GM19395 (cell line): Measurements from ENCODE around the gene TMEM9B.

ENCODE experiments used
- ATAC-seq: cut with Tn5 transposase; IDR thresholded peaks from one replicate; pipeline ENCODE4 v1.9.1; 2021; ENCODE audit warnings: mild to moderate bottlenecking, moderate library complexity; ENCODE audit not compliant: unreplicated experiment

The TMEM9B gene

GRCh38 chr11:8932564-8933180 is 31.6 kb downstream of the TMEM9B start, which contains the start of gene C11orf16:
C11orf16 (minus strand) TSS chr11:8932947; CDS start chr11:8932308, 639 bp downstream.
- ATAC-seq = no peak

- no peak for ATAC-seq
Measured at GRCh38 chr11:8930456-8931175, 33.6 kb downstream of the TMEM9B start.

- no peak for ATAC-seq
Measured at GRCh38 chr11:8928981-8929615, 35.1 kb downstream of the TMEM9B start.

GRCh38 chr11:8928205-8928604 is 36.0 kb downstream of the TMEM9B start:
- ATAC-seq = no peak

GRCh38 chr11:8927233-8927632 is 37.0 kb downstream of the TMEM9B start:
- no peak for ATAC-seq

- ATAC-seq = no peak
Measured at GRCh38 chr11:8926236-8926635, 38.0 kb downstream of the TMEM9B start.

- ATAC-seq = no peak
Measured at GRCh38 chr11:8925711-8926110, 38.5 kb downstream of the TMEM9B start.

- no peak for ATAC-seq
Measured at GRCh38 chr11:8922691-8923090, 41.6 kb downstream of the TMEM9B start.

- ATAC-seq = no peak
Measured at GRCh38 chr11:8917157-8917825, 47.0 kb downstream of the TMEM9B start.

GRCh38 chr11:8914661-8915018 is 49.6 kb downstream of the TMEM9B start:
- no peak for ATAC-seq

- ATAC-seq = no peak
Measured at GRCh38 chr11:8913961-8914660, 50.1 kb downstream of the TMEM9B start.

- ATAC-seq = peak; percentile 75
Measured at GRCh38 chr11:8911029-8911823, 53.0 kb downstream of the TMEM9B start, which contains the start of gene AKIP1. AKIP1 (plus strand) TSS chr11:8911189; CDS start chr11:8911450, 261 bp downstream.

GRCh38 chr11:8910649-8911026 is 53.6 kb downstream of the TMEM9B start:
- peak; percentile 23 for ATAC-seq

- ATAC-seq = no peak
Measured at GRCh38 chr11:8908099-8908498, 56.1 kb downstream of the TMEM9B start.

GRCh38 chr11:8907116-8907515 is 57.1 kb downstream of the TMEM9B start:
- ATAC-seq = no peak

- no peak for ATAC-seq
Measured at GRCh38 chr11:8905528-8906165, 58.6 kb downstream of the TMEM9B start.

- no peak for ATAC-seq
Measured at GRCh38 chr11:8899119-8899753, 65.0 kb downstream of the TMEM9B start.
